ENCODE results near the gene ARMH1. TPM values are rescaled to one million over a fixed set of nuclear protein-coding genes. Genes with fewer than 3 reads are reported as not detected.

The ARMH1 gene
- polyA plus RNA-seq, 1 of the 3 experiments (the other 2 are of a cell fraction), result 6.6 TPM

DNA sequence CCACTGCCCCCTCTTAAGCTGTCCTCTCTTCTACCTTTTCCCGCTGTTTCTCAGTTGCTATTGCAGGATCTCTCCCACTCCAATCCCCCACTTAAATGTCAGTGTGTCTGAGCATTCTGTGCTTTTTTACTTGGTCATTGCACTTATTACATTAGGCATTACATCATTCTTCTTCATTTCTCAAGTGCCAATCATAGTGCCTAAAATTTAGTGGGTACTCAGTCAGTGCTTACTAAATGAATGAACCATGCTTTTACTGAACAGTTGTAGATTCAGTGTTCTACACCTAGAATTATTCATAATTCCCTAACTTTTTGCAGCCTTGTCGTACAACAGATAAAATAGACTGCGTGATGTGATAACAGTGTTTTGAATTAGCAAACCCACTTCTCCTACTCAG lies 19.4 kb downstream of the ARMH1 start:
- 99% methylated on average over 3 of the region's 3 CpGs for WGBS (ENCODE audit: low lambda C conversion rate)
- Histone ChIP-seq H3K9me3 (no peaks in the 10 kb centered on the region), H4K20me1 (ENCODE audit: insufficient read depth) (no peaks in the 10 kb centered on the region), H3K4me3 (ENCODE audit: low read depth in 2 of 2, low read length in 1 of 2) (no peak overlapping the region), H3K36me3 (replicated peaks in 1 of 2; ENCODE audit: control insufficient read depth in 1 of 2, insufficient read depth in 2 of 2, low read length in 1 of 2) (no peaks in the 10 kb centered on the region), H3K9me2 (no peaks in the 10 kb centered on the region), H3K79me2 (ENCODE audit: insufficient read depth) (no peaks in the 10 kb centered on the region), H2AFZ (ENCODE audit: low read depth) (no peak overlapping the region), H3F3A (replicated peaks; ENCODE audit: insufficient read depth) (no peaks in the 10 kb centered on the region), H3K27me3 (ENCODE audit: insufficient read depth) (no peaks in the 10 kb centered on the region), H3K4me2 (no peak overlapping the region), H3K27ac (ENCODE audit: low read depth in 2 of 2, low read length in 1 of 2) (no peak overlapping the region), H3K4me1 (ENCODE audit: control insufficient read depth in 1 of 2, insufficient read depth in 2 of 2, low read depth in 1 of 2, low read length in 1 of 2) (no peaks in the 10 kb centered on the region), H3K9ac (no peak overlapping the region)
- no peak for DNase-seq
- ChIA-PET POLR2A (no interaction called here), CTCF (interaction anchor here (2.2 to 2.8 kb wide), 2 partner anchors 17 to 38 kb away, joined by 5 to 8 read pairs; partner anchors contain the start of gene RNU5D-1)
- no peak for TF ChIP-seq ELF1 (IDR thresholded peaks at IDR 0.05)
- no peak for TF ChIP-seq FOSL2 (IDR thresholded peaks at IDR 0.05; ENCODE audit: borderline replicate concordance, low read depth)
- no peak for TF ChIP-seq FOXJ3 (CRISPR knock-in tag; IDR thresholded peaks at IDR 0.05)
- TF ChIP-seq, protein P1, sequence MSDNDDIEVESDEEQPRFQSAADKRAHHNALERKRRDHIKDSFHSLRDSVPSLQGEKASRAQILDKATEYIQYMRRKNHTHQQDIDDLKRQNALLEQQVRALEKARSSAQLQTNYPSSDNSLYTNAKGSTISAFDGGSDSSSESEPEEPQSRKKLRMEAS (IDR thresholded peaks at IDR 0.05; ENCODE audit: low read depth), result no peak
- TF ChIP-seq, protein P2, sequence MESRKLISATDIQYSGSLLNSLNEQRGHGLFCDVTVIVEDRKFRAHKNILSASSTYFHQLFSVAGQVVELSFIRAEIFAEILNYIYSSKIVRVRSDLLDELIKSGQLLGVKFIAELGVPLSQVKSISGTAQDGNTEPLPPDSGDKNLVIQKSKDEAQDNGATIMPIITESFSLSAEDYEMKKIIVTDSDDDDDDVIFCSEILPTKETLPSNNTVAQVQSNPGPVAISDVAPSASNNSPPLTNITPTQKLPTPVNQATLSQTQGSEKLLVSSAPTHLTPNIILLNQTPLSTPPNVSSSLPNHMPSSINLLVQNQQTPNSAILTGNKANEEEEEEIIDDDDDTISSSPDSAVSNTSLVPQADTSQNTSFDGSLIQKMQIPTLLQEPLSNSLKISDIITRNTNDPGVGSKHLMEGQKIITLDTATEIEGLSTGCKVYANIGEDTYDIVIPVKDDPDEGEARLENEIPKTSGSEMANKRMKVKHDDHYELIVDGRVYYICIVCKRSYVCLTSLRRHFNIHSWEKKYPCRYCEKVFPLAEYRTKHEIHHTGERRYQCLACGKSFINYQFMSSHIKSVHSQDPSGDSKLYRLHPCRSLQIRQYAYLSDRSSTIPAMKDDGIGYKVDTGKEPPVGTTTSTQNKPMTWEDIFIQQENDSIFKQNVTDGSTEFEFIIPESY (IDR thresholded peaks at IDR 0.05; ENCODE audit: borderline replicate concordance, low read depth), result no peak
- no peak for TF ChIP-seq FOXM1 (IDR thresholded peaks at IDR 0.05; ENCODE audit: low read depth)
- no peak for TF ChIP-seq TEAD4 (IDR thresholded peaks at IDR 0.05; ENCODE audit: borderline replicate concordance, insufficient read depth)
- TF ChIP-seq SIN3A (IDR thresholded peaks at IDR 0.05; ENCODE audit: borderline replicate concordance, low read depth, low read length), result no peak
- TF ChIP-seq YY1 (IDR thresholded peaks at IDR 0.05; ENCODE audit: low read depth), result no peak
- no peak for TF ChIP-seq RXRA (IDR thresholded peaks at IDR 0.05; ENCODE audit: borderline replicate concordance, low read depth)
- TF ChIP-seq EZH2phosphoT487 (IDR thresholded peaks at IDR 0.05; ENCODE audit: borderline replicate concordance, low read depth), result no peak

DNA sequence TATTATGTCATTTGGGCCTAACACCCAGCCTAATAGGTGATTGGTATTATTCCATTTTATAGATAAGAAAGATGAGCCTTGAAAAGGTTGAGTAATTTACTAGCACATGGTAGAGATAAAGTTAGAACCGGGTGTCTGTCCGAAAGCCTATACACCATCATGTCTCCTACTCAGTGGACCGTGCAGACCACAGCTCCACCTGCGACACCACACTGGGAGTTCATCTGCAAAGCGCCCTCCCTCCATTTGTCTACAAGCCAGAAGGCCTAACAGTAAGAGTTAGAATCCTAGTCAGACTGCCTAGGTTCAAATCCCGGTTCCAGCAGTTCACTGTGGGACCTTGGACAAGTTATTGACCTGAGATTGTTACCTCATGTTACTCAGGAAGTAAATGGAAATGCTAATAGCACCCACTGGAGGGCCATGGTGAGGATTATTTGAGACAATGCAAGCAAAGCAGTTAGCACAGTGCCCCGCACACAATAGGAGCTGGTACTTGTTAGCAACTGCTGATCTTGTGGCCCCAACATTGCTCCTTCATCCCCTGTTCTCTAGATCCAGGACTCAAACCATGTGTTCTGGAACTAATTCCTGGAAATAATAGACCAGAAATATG lies 20.5 kb downstream of the ARMH1 start:
- Histone ChIP-seq H3K79me2 (ENCODE audit: insufficient read depth) (no peaks in the 10 kb centered on the region), H3K9me3 (no peaks in the 10 kb centered on the region), H3K9ac (no peak overlapping the region), H3K27ac (ENCODE audit: low read depth in 2 of 2, low read length in 1 of 2) (no peak overlapping the region), H3F3A (replicated peaks; ENCODE audit: insufficient read depth) (no peaks in the 10 kb centered on the region), H2AFZ (ENCODE audit: low read depth) (no peak overlapping the region), H3K4me2 (no peak overlapping the region), H3K4me3 (ENCODE audit: low read depth in 2 of 2, low read length in 1 of 2) (no peak overlapping the region), H3K4me1 (ENCODE audit: control insufficient read depth in 1 of 2, insufficient read depth in 2 of 2, low read depth in 1 of 2, low read length in 1 of 2) (no peaks in the 10 kb centered on the region), H3K36me3 (replicated peaks in 1 of 2; ENCODE audit: control insufficient read depth in 1 of 2, insufficient read depth in 2 of 2, low read length in 1 of 2) (no peaks in the 10 kb centered on the region), H4K20me1 (ENCODE audit: insufficient read depth) (no peaks in the 10 kb centered on the region), H3K9me2 (no peaks in the 10 kb centered on the region), H3K27me3 (ENCODE audit: insufficient read depth) (no peaks in the 10 kb centered on the region)
- CTCF ChIA-PET, result interaction anchor here (1.2 to 2.2 kb wide), 2 partner anchors 12 to 18 kb away, joined by 4 to 5 read pairs; no protein-coding TSS in a partner anchor
- TF ChIP-seq YY1 (IDR thresholded peaks at IDR 0.05; ENCODE audit: low read depth) (no peak), FOXM1 (IDR thresholded peaks at IDR 0.05; ENCODE audit: low read depth) (no peak), JUND (IDR thresholded peaks at IDR 0.05) (no peak), MXI1 (IDR thresholded peaks at IDR 0.05; ENCODE audit: low read depth, low read length) (no peak), POLR2AphosphoS5 (IDR thresholded peaks at IDR 0.05; ENCODE audit: low read depth, low read length) (no peak)
- DNase-seq, result no peak
- POLR2A ChIA-PET, result no interaction called here
- 82% methylated on average over 7 of the region's 7 CpGs for WGBS (ENCODE audit: low lambda C conversion rate)
